B cell (primary cell): Measurements from ENCODE around the gene PRAME. TPM values are rescaled to one million over a fixed set of nuclear protein-coding genes. Genes with fewer than 3 reads are reported as not detected.
A peak's percentile ranks its signal among the peaks of the same experiment; 100 is the strongest.

ENCODE experiments used
- ATAC-seq: fragments of 200-7000 bp; cut with Tn5 transposase; one replicate; pipeline ENCODE4 v1.10.0; 2021; ENCODE audit warnings: low read depth, mild to moderate bottlenecking, moderate number of reproducible peaks, moderate library complexity
- CTCF ChIA-PET: fragments of 350-600 bp; sonication (Branson Sonifier 250); formaldehyde crosslinking; loops from one replicate; lab custom pipeline; 2021; ENCODE audit warnings: antibody characterized with exemption, inconsistent platforms; lab: Charles Lee
- POLR2A ChIA-PET: fragments of 350-600 bp; sonication (Branson Sonifier 250); formaldehyde crosslinking; loops from one replicate; lab custom pipeline; 2021; ENCODE audit warnings: antibody characterized with exemption; lab: Charles Lee
- DNase-seq: peaks from one replicate; pipeline ENCODE4 v3.0.0; 2013
- H2AFZ ChIP-seq: 2 replicates; pipeline ENCODE4 v1.6.1; 2012; ENCODE audit warnings: mild to moderate bottlenecking, low read depth, low read length; ENCODE audit not compliant: insufficient read depth, poor library complexity, severe bottlenecking
- H3K27ac ChIP-seq, 2 donors: 1 replicate in 1 of 2; 2 replicates in 1 of 2; pipeline ENCODE4 v1.5.1; 2012 to 2013; ENCODE audit warnings: low read length in 2 of 2, mild to moderate bottlenecking in 2 of 2, moderate library complexity in 1 of 2
- H3K27me3 ChIP-seq, 4 experiments: fragments of 200-600 bp in 1 of 4; sonication (generic) in 1 of 4; replicated peaks in 1 of 4; 1 replicate in 2 of 4; 2 replicates in 2 of 4; pipeline versions ENCODE4 v1.6.1 to v1.7.0; 2013 to 2016; ENCODE audit warnings: low read length in 3 of 4, mild to moderate bottlenecking in 2 of 4, mixed read lengths in 1 of 4, moderate library complexity in 1 of 4; ENCODE audit not compliant: insufficient read depth in 4 of 4, control insufficient read depth in 3 of 4; ENCODE audit errors: control extremely low read depth in 1 of 4
- H3K36me3 ChIP-seq, 2 experiments: replicated peaks in 1 of 2; 1 replicate in 1 of 2; 2 replicates in 1 of 2; pipeline versions ENCODE4 v1.6.1 to v1.7.1; 2013; ENCODE audit warnings: low read length in 1 of 2; ENCODE audit not compliant: insufficient read depth in 2 of 2, control insufficient read depth in 1 of 2; ENCODE audit errors: control extremely low read depth in 1 of 2, extremely low read depth in 1 of 2
- H3K4me1 ChIP-seq, 2 donors: fragments of 200-600 bp in 1 of 2; sonication (generic) in 1 of 2; 1 replicate in 1 of 2; 2 replicates in 1 of 2; pipeline versions ENCODE4 v1.5.1 to v1.6.1; 2013 to 2017; ENCODE audit warnings: low read length in 2 of 2; ENCODE audit not compliant: control insufficient read depth in 2 of 2, insufficient read depth in 2 of 2
- H3K4me2 ChIP-seq: replicated peaks from 2 replicates; pipeline ENCODE3; 2012; ENCODE audit warnings: mild to moderate bottlenecking, low read depth, low read length; ENCODE audit not compliant: poor library complexity, severe bottlenecking
- H3K4me3 ChIP-seq, 5 experiments: fragments of 200-600 bp in 1 of 5; sonication (generic) in 1 of 5; 1 replicate in 3 of 5; 2 replicates in 2 of 5; pipeline versions ENCODE4 v1.5.1 to v1.7.0; 2011 to 2016; ENCODE audit warnings: low read length in 4 of 5, mild to moderate bottlenecking in 4 of 5, low read depth in 2 of 5, control low read depth in 1 of 5, moderate library complexity in 1 of 5; ENCODE audit not compliant: insufficient read depth in 1 of 5; ENCODE audit errors: control extremely low read depth in 1 of 5, extremely low read depth in 1 of 5
- H3K79me2 ChIP-seq: fragments of 200-600 bp; sonication (generic); one replicate; pipeline ENCODE4 v1.6.0; 2016; ENCODE audit warnings: low read length; ENCODE audit not compliant: control insufficient read depth, insufficient read depth
- H3K9ac ChIP-seq: fragments of 200-600 bp; sonication (generic); 2 replicates; pipeline ENCODE4 v1.6.1; 2017; ENCODE audit warnings: mild to moderate bottlenecking, low read length, moderate library complexity
- H3K9me3 ChIP-seq, 3 donors: one replicate each; pipeline versions ENCODE4 v1.6.1 to v1.7.1; 2013; ENCODE audit warnings: low read length in 2 of 3; ENCODE audit not compliant: control insufficient read depth in 2 of 3, insufficient read depth in 1 of 3; ENCODE audit errors: control extremely low read depth in 1 of 3
- H4K20me1 ChIP-seq: 2 replicates; pipeline ENCODE4 v1.6.0; 2012; ENCODE audit warnings: mild to moderate bottlenecking, low read length; ENCODE audit not compliant: insufficient read depth, control insufficient read depth, poor library complexity, severe bottlenecking
- H3K27ac Mint-ChIP-seq: one replicate; pipeline ENCODE4 v1.8.0; 2021; ENCODE audit warnings: mixed read lengths
- H3K27me3 Mint-ChIP-seq: one replicate; pipeline ENCODE4 v1.8.0; 2021; ENCODE audit warnings: mixed read lengths
- H3K4me1 Mint-ChIP-seq: one replicate; pipeline ENCODE4 v1.8.0; 2021; ENCODE audit warnings: mixed read lengths
- H3K4me3 Mint-ChIP-seq: one replicate; pipeline ENCODE4 v1.8.0; 2021; ENCODE audit warnings: mixed read lengths
- H3K9me3 Mint-ChIP-seq: one replicate; pipeline ENCODE4 v1.8.0; 2022; ENCODE audit warnings: mixed read lengths; ENCODE audit not compliant: insufficient read depth
- CTCF ChIP-seq: fragments of 200-600 bp; IDR thresholded peaks from one replicate; pipeline ENCODE4 v1.8.0; 2022; ENCODE audit warnings: antibody characterized with exemption, mild to moderate bottlenecking
- EZH2 ChIP-seq: IDR thresholded peaks from 2 replicates; pipeline ENCODE4 v1.6.1; 2012; ENCODE audit warnings: borderline replicate concordance, low read depth, mild to moderate bottlenecking, moderate library complexity, low read length; ENCODE audit not compliant: insufficient read depth, poor library complexity, severe bottlenecking
- WGBS: methylation state at CpG from one replicate; pipeline ENCODE4 v1.1.5; 2013; ENCODE audit warnings: missing lambda C conversion rate; ENCODE audit not compliant: insufficient coverage; 5-methylcytosine and 5-hydroxymethylcytosine counted together
- intact Hi-C: fragments of 100-400 bp; cut with micrococcal nuclease; formaldehyde crosslinking; loops from one replicate; pipeline ENCODE4 v1.10.0; 2022
- polyA plus RNA-seq: library from polyadenylated mRNA; depleted of rRNA; stranded (reverse); fragments of >200 nt; gene quantifications from 2 replicates; pipeline ENCODE4 v1.2.3, GENCODE V29; 2012
- total RNA-seq, 2 donors: library from RNA; stranded (reverse); fragments of 120-200 nt in 1 of 2; gene quantifications; 1 replicate in 1 of 2; 2 replicates in 1 of 2; pipeline versions ENCODE4 v1.2.3 to v1.2.4, GENCODE V29; 2013 to 2022

PRAME gene
- total and polyA plus RNA-seq, 2 donors (not counting 1 experiment from before 2014, with no cell fraction given), result 0.63 TPM; not detected in 1

- peaks cover 0 to 12% of the 10 kb centered on the region in 2 donors for H3K4me1 ChIP-seq
- Mint-ChIP-seq H3K9me3 (no peaks in the 10 kb centered on the region), H3K27me3 (no peaks in the 10 kb centered on the region), H3K4me1 (peaks cover 10% of the 10 kb centered on the region), H3K4me3 (no peak overlapping the region), H3K27ac (no peak overlapping the region)
- POLR2A ChIA-PET, result no interaction called here
- 100% methylated on average over 1 of the region's 1 CpG for WGBS
- intact Hi-C loops, result loop anchor here (5.0 kb wide), 1 partner anchor 38 kb away; no protein-coding TSS in a partner anchor
- TF ChIP-seq CTCF, result no peak
- no peak for TF ChIP-seq EZH2
- DNase-seq, result no peak
- no peak overlapping the region for H3K4me3 ChIP-seq
- no peaks in the 10 kb centered on the region for H3K79me2 ChIP-seq
- no peak for ATAC-seq
- H2AFZ ChIP-seq, result no peak overlapping the region
- no peak overlapping the region for H3K9ac ChIP-seq
- H3K36me3 ChIP-seq, result no peaks in the 10 kb centered on the region
- H3K27ac ChIP-seq, result no peak overlapping the region
- CTCF ChIA-PET, result no interaction called here
- H4K20me1 ChIP-seq, result no peaks in the 10 kb centered on the region
- H3K9me3 ChIP-seq, result no peaks in the 10 kb centered on the region
- no peak overlapping the region for H3K4me2 ChIP-seq
- no peaks in the 10 kb centered on the region for H3K27me3 ChIP-seq
These were observed 10.2 kb downstream of the PRAME start for GRCh38 chr22:22548910-22549309.

GRCh38 chr22:22548317-22548716 lies 10.7 kb downstream of the PRAME start:
- ChIA-PET CTCF (no interaction called here), POLR2A (no interaction called here)
- WGBS, result 71% methylated on average over 6 of the region's 9 CpGs
- Histone ChIP-seq H3K4me3 (no peak overlapping the region), H3K4me1 (peaks cover 0 to 12% of the 10 kb centered on the region in 2 donors), H3K79me2 (no peaks in the 10 kb centered on the region), H3K9ac (no peak overlapping the region), H3K27me3 (no peaks in the 10 kb centered on the region), H4K20me1 (no peaks in the 10 kb centered on the region), H3K36me3 (no peaks in the 10 kb centered on the region), H3K27ac (no peak overlapping the region), H2AFZ (no peak overlapping the region), H3K9me3 (no peaks in the 10 kb centered on the region), H3K4me2 (peak overlapping the region; percentile 32)
- intact Hi-C loops, result loop anchor here (5.0 kb wide), 1 partner anchor 39 kb away; no protein-coding TSS in a partner anchor
- DNase-seq (no peak), ATAC-seq (no peak)
- Mint-ChIP-seq H3K27ac (no peak overlapping the region), H3K4me3 (no peak overlapping the region), H3K27me3 (no peaks in the 10 kb centered on the region), H3K4me1 (peaks cover 10% of the 10 kb centered on the region), H3K9me3 (no peaks in the 10 kb centered on the region)
- TF ChIP-seq CTCF, result no peak
- no peak for TF ChIP-seq EZH2
